Limb (tissue), 2 donors: ENCODE data around the gene WDR5B.
"Not testable (repeated sequence)": the region's sequence is repeated elsewhere in the genome, so short reads cannot be mapped to it uniquely, and the experiment has no call there.

Experiments used
- DNase-seq, 2 donors: peaks; one replicate each; pipeline ENCODE4 v3.0.0-alpha.2; 2016; ENCODE audit errors: extremely low spot score in 2 of 2

Gene WDR5B

DNA sequence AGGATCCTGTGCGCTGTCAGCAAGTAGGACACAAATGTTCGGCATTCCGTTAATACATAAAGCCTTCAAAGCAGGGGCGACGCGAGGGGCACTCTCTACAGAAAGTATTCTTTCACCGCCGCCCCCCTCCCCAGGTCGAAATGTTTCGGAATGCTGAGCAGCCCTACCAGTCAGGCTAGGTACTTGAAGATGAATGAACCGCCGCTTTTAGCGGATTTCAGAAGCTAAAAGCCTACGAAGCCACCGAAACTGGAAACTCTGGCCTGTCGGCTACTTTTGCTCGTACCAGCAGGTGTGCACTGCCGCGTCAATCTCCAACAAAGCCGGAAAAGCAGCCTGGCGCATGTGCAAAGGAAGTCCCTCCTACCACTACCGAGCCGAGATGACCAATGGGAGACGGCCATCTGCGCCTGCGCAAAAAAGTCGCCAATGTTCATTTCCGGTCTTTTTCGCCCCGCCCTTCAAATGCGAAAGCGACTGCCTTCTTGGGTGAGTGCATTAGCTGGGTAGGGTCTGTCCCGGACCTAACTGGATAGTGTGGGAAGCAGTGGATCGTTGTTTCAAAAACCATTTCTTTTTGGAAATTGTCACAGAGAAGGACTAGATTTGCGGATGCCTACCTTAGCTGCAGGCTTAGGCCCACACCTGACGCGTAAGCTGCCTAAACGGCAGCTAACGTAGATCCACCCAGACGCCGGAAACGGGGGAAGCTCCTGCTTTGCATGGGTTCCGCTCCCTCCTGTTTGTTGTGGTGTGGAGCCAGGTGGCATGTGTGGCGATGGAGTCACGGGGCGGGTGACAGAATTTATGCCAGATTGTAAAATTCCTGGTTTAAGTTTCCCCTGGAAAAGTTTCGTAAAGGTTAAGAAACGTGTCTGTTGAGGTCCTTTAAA lies at the start of gene WDR5B:
WDR5B (minus strand) TSS at position 301 of the 893 bp plus-strand sequence. CDS start 534 bp downstream, outside the sequence.
- DNase-seq, result peak; percentile 97 to 98

DNA sequence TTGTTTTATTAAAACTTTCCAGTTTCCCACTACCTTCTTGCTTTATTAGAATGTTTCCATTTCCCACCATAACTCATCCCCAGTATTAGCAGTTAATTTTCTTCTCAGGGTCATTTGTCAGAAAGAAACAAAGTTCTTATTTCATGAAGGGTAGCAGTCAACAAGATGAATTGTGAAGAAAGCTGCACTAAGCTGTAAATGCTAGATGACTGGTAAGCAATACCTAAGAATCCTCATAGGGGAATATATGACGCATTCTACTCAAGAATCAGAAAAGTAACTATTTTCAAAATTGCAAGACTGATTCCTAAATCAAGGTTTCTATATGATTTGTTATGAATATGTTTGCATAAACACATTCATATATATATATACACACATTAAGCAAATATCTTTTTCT lies 48.8 kb upstream of the WDR5B start:
- no peak for DNase-seq

DNA sequence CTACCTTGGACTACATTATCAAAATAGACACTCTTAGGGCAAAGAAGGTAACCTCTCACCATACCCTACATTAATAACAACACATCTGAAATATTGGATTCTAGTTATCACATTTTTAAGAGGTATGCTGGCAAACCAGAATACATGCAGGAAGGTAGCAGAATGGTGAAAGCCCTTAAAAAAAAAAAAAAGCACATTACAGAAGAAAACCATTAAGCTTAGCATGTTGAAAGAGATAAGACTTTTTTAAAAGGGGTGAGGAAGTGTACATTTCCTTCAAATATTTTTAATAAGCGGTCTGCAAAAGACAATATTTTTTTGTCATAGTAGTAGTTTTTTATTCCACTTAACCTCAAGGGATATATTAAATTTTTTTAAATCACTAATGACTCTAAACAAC lies 46.5 kb upstream of the WDR5B start:
- DNase-seq, result no peak

DNA sequence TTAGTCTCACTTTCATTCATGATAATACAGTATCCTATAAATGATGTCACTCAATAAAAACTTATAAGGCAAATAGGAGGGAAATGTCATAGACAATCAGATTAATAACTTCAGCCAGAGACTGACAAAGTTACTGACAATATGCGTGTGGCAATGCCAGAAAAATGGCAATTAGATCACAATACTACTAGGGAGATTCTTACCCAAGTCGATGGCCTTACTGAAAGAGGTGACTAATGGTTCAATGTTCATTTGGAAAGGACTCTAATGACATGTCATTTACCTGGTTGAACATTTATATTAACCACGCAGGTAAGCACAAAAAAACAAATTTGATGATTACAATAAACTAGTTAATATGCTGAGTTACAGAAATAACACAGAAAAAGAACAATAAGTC lies 45.9 kb upstream of the WDR5B start:
- no peak for DNase-seq

DNA sequence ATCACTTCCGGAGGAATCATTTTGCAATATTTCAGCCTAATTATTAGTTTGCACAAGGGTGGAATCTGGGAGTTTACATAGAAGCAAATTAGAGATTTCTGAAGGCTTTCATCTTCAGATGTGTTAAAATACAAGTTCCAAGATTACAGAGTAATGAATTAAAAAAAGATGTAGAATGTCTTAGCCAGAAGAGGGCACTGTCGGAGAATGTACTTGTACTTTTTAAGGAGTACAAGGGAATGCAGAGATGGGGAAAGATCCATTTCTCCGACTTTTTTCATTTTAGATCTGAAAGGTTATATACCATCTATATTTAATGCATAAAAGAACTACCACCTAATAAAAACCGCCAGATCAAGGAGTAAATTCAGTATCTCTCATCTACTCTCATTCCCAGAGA lies 43.1 kb upstream of the WDR5B start:
- DNase-seq, result peak in 1 of 2 donors; percentile 37

DNA sequence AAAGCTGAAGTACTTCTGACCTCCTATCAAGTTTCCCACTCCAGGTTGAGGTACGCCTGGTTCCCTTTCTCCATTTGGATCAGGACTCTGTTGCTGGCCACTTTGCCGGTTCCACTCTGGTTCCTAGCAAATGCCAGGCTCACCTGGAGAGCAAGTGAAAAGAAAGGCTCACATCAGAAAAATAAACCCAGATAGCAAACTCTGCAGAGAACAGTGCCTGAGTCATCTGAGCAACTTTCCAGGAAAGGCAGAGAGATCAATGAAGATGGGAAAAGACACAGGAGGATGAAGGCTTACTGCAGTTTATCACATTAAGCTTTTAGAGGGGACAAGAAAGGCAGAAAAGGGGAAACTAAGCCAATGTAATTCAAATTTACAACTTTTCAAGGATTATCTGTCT lies 41.8 kb upstream of the WDR5B start:
- DNase-seq, result no peak

DNA sequence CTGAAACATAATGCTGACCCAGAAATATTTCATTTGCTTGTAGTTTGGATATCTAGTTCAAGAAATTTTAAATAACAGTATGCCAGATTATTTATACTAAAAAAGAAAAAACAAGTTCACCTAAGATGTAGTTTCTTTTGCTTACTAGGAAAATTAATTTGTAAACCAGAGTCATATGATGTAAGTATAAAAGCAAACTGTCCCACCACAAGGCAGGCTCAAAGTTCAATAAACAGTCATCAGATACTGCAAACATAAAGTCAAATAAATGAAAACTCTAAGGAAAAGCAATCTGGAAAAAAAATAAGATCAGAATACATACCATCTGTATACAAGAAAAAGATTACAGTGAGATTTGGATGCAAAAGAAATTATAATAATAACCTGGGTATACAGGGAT lies 40.2 kb upstream of the WDR5B start:
- DNase-seq, result no peak

DNA sequence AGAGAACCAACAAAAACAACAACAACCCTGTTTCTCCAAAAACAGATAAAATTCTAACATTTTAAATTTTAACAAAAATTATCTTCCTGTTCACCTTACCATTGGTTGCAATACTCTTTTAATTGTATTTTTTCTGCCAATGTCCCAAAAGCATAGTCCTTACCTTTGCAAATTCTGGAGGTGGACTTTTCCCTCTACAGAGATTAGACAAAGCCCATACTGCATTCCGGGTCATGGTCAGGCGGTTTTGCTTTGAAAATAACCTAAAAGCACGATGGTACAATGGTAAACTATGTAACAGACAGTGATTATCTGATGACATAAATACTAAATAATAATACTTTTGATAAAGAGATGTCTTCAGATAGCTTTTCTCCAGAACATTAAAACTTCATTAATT lies 35.5 kb upstream of the WDR5B start:
- DNase-seq, result no peak

DNA sequence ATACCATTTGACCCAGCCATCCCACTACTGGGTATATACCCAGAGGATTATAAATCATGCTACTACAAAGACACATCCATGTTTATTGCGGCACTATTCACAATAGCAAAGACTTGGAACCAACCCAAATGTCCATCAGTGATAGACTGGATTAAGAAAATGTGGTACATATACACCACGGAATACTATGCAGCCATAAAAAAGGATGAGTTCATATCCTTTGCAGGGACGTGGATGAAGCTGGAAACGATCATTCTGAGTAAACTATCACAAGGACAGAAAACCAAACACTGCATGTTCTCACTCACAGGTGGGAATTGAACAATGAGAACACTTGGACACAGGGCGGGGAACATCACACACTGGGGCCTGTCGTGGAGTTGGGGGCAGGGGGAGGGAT lies 32.4 kb upstream of the WDR5B start:
- DNase-seq, result not testable (repeated sequence)

DNA sequence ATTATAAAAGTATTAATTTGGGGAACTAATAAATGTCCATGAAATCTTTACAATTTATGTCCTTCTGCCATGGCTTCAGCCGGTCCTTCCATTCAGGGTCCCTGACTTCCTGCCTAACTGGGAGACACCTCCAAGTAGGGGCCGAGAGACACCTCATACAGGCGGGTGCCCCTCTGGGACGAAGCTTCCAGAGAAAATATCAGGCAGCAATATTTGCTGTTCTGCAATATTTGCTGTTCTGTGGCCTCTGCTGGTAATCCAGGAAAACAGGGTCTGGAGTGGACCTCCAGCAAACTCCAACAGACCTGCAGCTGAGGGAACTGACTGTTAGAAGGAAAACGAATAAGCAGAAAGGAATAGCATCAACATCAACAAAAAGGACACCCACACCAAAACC lies 28.6 kb upstream of the WDR5B start:
- DNase-seq, result not testable (repeated sequence)

DNA sequence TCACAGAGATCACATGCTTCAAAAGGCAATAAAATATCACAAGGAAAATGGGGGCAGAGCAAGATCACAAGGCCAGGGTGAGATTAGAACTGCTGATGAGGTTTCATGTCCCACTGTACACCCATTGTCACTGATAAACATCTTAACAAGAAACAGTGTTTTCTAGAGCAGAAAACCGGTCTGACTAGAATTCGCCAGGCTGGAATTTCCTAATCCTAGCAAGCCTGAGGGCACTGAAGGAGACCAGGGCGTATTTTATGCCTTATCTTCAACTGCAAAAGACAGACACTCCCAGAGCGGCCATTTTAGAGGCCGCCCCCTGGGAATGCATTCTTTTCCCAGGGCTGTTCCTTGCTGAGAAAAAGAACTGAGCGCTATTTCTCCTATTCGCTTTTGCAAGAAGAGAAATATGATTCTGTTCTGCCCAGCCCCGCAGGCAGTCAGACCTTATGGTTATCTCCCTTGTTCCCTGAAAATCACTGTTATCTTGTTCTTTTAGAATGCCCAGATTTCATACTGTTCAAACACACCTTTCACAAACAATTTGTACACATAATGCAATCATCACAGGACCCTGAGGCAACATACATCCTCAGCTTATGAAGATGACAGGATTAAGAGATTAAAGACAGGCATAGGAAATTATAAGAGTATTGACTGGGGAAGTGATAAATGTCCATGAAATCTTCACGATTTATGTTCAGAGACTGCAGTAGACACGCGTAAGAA lies 28.1 kb upstream of the WDR5B start:
- DNase-seq, result not testable (repeated sequence)

DNA sequence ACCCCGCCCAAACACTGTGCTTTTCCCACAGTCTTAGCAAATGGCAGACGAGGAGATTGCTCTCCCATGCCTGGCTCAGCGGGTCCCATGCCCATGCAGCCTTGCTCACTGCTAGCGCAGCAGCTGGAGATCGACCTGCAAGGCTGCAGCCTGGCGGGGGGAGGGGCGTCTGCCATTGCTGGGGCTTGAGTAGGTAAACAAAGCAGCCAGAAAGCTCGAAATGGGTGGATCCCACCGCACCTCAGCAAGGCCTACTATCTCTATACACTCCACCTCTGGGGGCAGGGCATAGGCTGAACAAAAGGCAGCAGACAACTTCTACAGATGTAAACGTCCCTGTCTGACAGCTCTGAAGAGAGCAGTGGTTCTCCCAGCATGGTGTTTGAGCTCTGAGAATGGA lies 27.2 kb upstream of the WDR5B start:
- no peak for DNase-seq

DNA sequence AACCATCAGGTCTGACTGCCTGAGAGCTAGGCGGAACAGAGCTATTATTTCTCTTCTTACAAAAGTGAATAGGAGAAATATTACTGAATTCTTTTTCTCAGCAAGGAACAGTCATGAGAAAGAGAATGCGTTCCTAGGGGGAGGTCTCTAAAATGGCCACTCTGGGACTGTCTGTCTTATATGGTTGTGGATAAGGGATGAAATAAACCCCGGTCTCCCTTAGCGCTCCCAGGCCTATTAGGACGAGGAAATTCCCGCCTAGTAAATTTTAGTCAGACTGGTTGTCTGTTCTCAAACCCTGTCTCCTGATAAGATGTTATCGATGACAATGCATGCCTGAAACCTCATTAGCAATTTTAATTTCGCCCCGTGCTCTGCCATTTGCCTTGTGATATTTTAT lies 20.1 kb upstream of the WDR5B start:
- no peak for DNase-seq

DNA sequence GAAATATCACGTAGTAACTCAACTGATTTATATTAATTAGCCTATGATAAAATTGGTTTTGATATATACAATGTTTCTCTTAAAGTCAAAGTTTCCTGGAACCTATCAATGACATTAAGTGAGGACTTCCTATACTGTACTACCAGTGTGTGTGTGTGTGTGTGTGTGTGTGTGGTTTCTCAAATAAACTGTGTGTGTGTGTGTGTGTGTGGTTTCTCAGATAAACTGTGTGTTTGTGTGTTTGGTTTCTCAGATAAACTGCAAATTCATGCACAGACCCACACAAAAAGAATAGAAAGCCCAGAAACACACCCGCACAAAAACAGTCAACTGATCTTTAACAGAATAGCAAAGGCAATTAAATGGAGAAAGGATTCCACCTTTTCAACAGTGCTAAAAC lies 14.5 kb upstream of the WDR5B start:
- DNase-seq, result no peak

DNA sequence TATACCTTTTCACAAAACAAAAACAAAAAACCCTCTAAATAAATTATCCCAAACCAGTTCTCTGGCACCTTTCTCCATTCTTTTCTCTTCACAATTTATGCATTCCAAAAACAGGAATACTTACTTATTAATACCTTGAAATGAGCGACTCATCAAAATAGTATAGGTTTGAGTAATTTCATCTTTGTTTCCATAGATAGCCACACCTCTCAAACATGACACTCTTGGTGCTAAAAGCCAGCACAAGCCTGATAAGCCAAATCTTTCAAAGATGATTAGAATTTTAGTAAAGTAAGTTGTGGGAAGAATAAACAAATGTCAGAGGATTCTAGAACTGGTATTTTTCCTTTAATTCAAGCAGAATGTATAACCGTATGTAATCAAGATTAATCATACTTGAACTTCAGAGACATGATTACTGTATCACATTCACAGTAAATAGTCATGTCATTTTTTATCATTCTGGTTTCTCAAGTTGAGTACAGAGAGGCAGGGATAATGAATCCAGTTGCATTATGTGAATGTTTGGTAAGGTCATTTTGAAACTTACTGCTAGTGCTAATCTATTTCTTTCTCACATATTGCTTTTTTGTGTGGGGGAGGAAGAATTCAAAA lies 12.1 kb upstream of the WDR5B start:
- DNase-seq, result no peak

DNA sequence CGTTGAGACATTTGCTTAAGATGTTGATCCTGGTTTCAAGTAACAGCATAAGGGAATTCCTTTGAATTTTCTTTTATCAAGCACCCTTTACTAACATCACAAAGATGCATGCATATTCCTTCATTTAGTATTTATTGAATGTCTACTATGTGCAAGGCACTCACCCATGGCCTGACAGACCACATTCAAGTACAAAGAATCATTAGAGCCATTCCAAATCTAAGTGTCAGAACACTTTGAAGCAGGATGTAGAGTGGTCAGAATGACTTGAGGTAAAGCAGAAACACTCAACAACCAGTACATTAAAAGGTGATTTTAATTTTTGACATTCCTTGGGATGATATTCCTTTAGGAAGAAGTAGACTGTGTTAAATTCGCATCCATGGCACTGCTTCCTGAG lies 6.0 kb upstream of the WDR5B start:
- no peak for DNase-seq

DNA sequence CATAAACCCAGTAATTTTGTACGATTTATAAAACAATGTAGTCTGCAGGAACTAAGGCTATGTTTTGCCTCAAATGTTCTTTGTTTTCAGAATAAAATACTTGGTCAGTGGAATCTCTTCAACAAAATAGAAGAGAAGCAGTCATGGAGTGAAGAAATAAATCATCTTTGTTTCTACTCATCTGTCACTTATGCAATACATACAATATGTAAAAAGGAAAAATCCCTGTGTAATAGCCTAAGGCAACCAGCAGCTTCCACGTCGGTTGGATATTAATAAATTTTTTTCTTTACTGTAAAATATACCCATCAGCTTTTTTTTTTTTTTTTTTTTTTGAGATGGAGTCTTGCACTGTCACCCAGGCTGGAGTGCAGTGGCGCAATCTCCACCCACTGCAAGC lies 5.2 kb upstream of the WDR5B start:
- no peak for DNase-seq

DNA sequence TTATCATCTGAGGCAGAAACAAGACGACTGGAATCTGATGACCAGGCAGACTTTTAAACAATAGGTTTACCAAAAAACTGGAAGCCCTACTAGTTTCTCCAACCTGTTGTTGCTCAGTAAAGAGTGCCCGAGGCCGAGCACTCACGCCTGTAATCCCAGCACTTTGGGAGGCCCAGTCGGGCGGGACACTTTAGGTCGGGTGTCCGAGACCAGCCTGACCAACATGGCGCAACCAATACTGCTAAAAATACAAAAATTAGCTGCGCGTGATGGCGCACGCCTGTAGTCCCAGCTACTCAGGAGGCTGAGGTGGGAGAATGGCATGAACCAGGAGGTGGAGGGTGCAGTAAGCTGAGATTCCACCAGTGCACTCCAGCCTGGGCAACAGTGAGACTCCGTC lies 1.1 kb upstream of the WDR5B start:
- DNase-seq, result no peak

DNA sequence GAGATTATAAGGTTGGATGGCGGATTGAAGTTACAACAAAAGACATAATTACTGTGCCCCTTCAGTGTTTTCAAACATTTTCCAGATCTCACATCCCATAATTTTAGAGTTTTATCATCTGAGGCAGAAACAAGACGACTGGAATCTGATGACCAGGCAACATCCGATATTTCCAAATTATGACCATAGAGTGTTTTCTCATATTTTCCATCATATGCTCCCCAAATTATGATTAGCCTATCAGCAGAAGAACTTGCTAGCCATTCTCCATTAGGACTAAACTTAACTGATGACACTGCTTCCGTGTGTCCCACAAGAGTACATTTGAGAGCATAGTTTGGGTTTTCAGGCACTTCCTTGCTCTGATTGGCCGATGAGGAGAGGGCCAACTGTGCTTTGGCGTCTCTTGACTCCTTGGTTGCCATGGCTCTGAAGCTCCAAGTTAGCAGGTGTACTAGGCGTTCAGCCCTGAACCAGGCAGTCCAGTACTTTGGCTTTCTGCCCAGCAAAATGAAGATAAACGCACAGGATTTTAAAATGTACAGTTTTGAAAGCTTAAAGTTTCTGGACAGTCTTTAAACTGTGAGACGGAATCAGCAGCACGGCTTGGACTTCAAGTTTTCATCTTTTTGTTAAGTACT lies 638 bp downstream of the WDR5B start:
- peak; percentile 33 to 47 for DNase-seq

DNA sequence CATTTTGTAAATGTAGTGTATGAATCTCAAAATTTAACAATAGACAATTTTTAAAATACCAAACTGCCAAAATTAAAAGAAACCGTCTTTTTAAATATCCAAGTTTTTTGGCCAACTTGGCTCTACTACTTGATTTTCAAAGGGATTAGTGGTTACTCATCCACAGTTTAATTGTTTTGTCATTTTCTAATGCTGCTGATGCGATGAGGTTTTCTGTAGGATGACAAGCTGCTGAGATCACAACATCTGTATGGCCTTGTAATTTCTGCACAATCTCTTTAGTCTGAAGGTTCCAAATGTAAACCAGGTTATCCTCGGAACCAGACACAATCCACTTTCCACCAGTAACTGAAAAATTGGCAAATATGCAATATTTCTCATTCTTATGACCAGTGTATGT lies 1.5 kb downstream of the WDR5B start:
- no peak for DNase-seq

DNA sequence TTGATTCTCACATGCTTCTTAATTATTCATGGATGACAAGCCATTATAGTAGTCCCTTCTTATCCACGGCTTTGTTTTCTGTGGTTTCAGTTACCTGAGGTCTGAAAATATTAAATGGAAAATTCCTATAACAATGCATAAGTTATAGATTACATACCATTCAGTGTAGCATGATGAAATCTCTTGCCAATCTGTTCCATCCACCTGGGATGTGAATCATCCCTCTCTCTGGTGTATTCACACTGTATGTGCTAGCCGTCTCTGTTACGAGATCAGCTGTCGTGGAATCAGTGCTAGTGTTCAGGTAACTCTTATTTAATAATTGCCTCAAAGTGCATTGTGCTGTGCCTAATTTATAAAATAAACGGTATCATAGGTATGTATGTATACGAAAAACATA lies 5.2 kb downstream of the WDR5B start:
- DNase-seq, result no peak

DNA sequence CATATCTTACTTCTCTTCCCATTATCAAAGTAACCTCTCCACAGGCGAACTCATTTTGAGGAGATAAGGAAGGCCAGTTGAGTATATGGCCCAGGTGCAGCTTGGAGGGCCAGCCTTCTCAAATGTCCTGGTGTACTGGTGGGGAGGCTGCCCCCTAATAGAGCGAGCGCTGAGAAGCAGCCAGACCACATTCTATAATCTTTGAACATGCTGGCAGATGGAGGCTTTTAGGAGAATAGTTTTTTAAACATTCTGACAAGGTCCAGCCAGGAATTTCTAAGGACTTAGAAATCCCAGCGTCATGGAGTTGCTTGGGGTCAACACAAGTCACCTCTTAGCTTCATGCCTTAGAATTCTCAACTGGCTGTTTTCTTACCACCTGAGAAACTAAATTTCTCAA lies 5.8 kb downstream of the WDR5B start:
- no peak for DNase-seq
